Esophagus squamous epithelium (tissue), 4 donors: Measurements from ENCODE around the gene APC.

ENCODE experiments used
- CTCF ChIP-seq, 6 experiments: fragments of 450-650 bp in 4 of 6; fragments of 200-600 bp in 2 of 6; sonication (generic) in 2 of 6; IDR thresholded peaks; one replicate each; pipeline ENCODE4 v1.5.1; 2016 to 2019; ENCODE audit warnings: antibody characterized with exemption in 6 of 6, mild to moderate bottlenecking in 4 of 6, moderate library complexity in 4 of 6
- POLR2A ChIP-seq, 4 donors: fragments of 450-650 bp; IDR thresholded peaks; one replicate each; pipeline ENCODE4 v1.6.1; 2017; ENCODE audit warnings: antibody characterized with exemption in 4 of 4, mild to moderate bottlenecking in 4 of 4, moderate library complexity in 3 of 4

- no peak for TF ChIP-seq CTCF (IDR thresholded peaks at IDR 0.05)
- TF ChIP-seq POLR2A (IDR thresholded peaks at IDR 0.05), result no peak
Measured at GRCh38 chr5:112849912-112850311, 112.2 kb downstream of the APC start.
